Glomerular visceral epithelial cell (primary cell): ENCODE data around the gene INTS1.
"Not testable (repeated sequence)": the region's sequence is repeated elsewhere in the genome, so short reads cannot be mapped to it uniquely, and the experiment has no call there.

Experiments used
- DNase-seq: peaks from one replicate; pipeline ENCODE4 v3.0.0-alpha.2; 2016; ENCODE audit errors: extremely low spot score

The INTS1 gene

GRCh38 chr7:1529383-1530116 lies 25.4 kb upstream of the INTS1 start:
- no peak for DNase-seq

- no peak for DNase-seq
Measured at GRCh38 chr7:1526271-1526754, 22.1 kb upstream of the INTS1 start.

GRCh38 chr7:1525409-1525808 lies 21.2 kb upstream of the INTS1 start:
- no peak for DNase-seq

GRCh38 chr7:1523844-1524243 lies 19.7 kb upstream of the INTS1 start:
- DNase-seq: no peak

- DNase-seq: no peak
Measured at GRCh38 chr7:1523208-1523607, 19.0 kb upstream of the INTS1 start.

- no peak for DNase-seq
Measured at GRCh38 chr7:1521456-1521855, 17.3 kb upstream of the INTS1 start.

GRCh38 chr7:1520539-1521234 lies 16.5 kb upstream of the INTS1 start:
- no peak for DNase-seq

GRCh38 chr7:1519322-1519922 lies 15.2 kb upstream of the INTS1 start:
- not testable (repeated sequence) for DNase-seq

GRCh38 chr7:1516586-1517251 lies 12.5 kb upstream of the INTS1 start:
- no peak for DNase-seq

- not testable (repeated sequence) for DNase-seq
Measured at GRCh38 chr7:1515509-1515967, 11.3 kb upstream of the INTS1 start.

- DNase-seq: no peak
Measured at GRCh38 chr7:1514995-1515401, 10.8 kb upstream of the INTS1 start.

GRCh38 chr7:1514407-1514806 lies 10.2 kb upstream of the INTS1 start:
- no peak for DNase-seq

- DNase-seq: no peak
Measured at GRCh38 chr7:1513657-1514095, 9.5 kb upstream of the INTS1 start.

GRCh38 chr7:1512781-1513656 lies 8.8 kb upstream of the INTS1 start:
- peak; percentile 62 for DNase-seq

GRCh38 chr7:1511444-1512422 lies 7.5 kb upstream of the INTS1 start:
- DNase-seq: no peak

GRCh38 chr7:1510780-1511154 lies 6.6 kb upstream of the INTS1 start:
- DNase-seq: no peak

- DNase-seq: no peak
Measured at GRCh38 chr7:1509226-1509625, 5.0 kb upstream of the INTS1 start.

- DNase-seq: no peak
Measured at GRCh38 chr7:1508277-1508758, 4.1 kb upstream of the INTS1 start.

- DNase-seq: no peak
Measured at GRCh38 chr7:1505731-1506550, 1.8 kb upstream of the INTS1 start.
